Raji (cell line): ENCODE data around the gene RAB20.

ENCODE experiments used
- POLR2A ChIP-seq: IDR thresholded peaks from 2 replicates; pipeline ENCODE4 v1.6.1; 2011; ENCODE audit warnings: low read depth, low read length, control low read depth; ENCODE audit not compliant: insufficient read depth

RAB20 gene

DNA sequence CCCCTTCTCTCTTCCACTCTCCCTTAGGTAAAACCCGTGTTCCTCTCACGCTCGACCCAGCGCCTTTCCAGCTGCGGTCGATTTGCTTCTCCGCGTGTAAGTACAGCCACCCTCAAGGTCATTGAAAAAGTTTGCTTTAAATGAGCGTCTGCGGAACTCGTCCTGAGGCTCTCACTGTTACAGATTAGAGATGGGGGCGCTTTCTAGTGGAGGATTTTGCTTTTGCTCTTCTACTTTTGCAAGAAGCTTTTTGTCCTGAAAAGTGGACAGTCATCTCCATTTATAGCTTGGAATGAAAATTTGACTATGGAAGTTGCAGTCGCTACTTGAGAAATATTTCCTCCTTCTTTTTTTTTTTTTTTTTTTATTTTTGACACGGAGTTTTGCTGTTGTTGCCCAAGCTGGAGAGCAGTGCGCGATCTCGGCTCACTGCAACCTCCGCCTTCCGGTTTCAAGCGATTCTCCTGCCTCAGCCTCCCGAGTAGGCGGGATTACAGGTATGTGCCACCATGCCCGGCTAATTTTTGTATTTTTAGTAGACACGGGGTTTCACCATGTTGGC lies 595 bp upstream of the RAB20 start:
- TF ChIP-seq POLR2A, result no peak

GRCh38 chr13:110560601-110561343 lies 750 bp downstream of the RAB20 start:
- TF ChIP-seq POLR2A, result no peak

DNA sequence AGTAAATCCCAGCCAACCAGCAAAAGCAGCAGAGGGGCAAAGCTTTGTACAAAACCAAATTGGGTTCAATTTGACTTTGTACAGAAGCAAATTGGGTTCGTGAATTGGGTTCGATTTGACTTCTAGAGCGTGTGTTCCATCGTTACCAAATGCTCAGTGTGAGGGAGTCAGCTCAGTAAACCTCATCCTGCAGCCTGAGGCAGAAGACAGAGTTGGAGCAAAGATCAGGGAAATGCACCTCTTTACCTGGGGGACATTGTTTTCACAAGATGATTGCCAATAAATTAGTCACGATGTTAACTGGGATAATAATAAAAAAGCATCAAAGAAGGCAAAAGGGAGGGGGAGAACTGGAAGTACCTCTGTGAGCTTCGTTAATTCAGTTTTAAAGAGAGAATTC lies 1.5 kb downstream of the RAB20 start:
- no peak for TF ChIP-seq POLR2A

DNA sequence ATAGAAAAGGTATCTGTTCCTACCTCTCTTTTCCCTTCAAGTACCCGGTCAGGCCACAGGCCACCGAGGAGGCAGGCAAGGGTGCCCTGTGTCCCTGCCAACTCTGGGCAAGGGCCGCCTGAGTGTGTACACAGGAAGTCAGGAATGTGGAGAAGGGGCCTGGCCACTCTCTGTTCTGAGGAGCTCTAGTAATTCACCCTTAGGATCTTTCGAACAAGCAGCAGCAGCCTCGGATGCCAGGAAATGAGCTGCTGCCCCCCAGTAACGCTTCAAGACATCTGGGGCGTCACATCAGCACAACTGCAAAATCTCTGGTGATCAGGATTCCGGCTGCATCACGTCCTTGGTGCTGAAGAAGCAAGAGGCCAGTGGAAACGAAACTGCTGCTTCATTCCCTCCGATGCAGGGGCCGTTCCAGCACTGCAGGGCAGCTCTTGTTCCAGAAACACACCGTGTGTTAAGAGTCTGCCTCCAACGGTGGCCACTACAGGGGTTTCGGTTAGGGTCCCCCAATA lies 2.0 kb downstream of the RAB20 start:
- TF ChIP-seq POLR2A, result no peak

- no peak for TF ChIP-seq POLR2A
Measured at GRCh38 chr13:110557610-110558305, 3.8 kb downstream of the RAB20 start.

- no peak for TF ChIP-seq POLR2A
Measured at GRCh38 chr13:110557082-110557481, 4.4 kb downstream of the RAB20 start.

DNA sequence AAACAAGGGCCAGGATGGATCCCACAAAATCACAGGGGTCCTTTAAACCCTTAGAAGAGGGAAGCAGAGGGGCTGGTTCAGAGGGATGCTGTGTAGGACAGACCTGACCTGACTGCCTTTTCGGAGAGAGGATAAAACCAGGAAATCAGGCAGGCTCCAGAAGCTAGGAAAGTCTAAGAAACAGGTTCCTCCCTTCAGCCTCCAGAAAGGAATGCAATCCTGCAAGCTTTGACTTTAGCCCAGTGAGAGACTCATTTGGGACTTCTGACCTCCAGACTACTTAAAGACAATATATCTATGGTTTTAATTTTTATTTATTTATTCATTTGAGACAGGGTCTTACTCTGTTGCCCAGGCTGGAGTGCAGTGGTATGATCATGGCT lies 5.3 kb downstream of the RAB20 start:
- TF ChIP-seq POLR2A, result no peak

- no peak for TF ChIP-seq POLR2A
Measured at GRCh38 chr13:110555601-110556223, 5.8 kb downstream of the RAB20 start.

DNA sequence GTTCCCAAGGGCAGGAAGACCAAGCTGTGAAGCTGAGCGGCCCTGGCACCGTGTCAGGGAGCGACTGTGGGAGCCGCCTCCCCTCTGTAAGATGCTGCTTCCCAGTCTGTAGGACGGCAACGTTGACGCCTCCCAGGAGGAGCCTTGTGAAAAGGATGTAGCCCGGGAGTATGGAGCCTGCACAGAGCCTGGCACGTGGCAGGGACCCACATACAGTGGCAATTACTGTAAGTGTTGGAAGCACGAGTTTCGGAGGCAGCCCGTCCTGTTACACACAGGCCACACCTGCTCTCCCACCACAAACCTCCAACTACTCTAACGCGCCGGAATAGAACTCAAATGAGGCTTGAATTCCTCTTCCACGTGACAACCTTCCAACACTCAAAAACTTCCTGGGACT lies 6.6 kb downstream of the RAB20 start:
- TF ChIP-seq POLR2A, result no peak

DNA sequence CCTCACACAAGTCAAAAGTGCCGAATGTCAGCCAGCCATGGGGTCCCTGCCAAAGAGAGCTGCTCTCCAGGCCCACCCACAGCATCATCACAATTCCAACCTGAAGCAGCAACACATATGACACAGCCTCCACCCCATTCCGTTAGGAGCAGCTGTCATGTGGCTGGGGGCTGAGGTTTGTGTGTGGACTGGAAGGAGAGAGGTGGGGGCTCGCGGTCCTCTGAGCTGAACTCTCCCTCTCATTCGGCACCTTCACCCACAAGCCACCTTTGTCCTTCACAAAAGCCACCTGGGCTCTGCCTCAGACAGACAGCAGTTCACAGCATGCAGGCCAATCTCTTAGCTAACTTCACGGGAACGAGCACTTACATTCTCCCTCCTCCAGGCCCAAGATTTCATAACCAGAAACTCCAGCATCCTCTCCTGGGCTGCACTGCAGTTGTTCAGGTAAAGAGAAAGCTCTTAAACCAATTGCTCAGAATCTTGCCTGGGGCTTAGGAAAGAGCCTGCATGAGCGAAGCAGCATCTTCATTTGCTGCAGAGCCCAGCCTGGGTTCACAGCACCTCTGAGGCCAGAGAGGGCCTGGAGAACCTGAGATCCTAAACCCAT lies 7.2 kb downstream of the RAB20 start:
- no peak for TF ChIP-seq POLR2A

- TF ChIP-seq POLR2A, result no peak
Measured at GRCh38 chr13:110553417-110553816, 8.1 kb downstream of the RAB20 start.

GRCh38 chr13:110552767-110553166 lies 8.8 kb downstream of the RAB20 start:
- no peak for TF ChIP-seq POLR2A

- no peak for TF ChIP-seq POLR2A
Measured at GRCh38 chr13:110551284-110551683, 10.2 kb downstream of the RAB20 start.

GRCh38 chr13:110549795-110550160 lies 11.7 kb downstream of the RAB20 start:
- TF ChIP-seq POLR2A, result no peak
